OCI-LY1 (cell line): ENCODE results near the gene STAT3.

Experiments used
- EZH2 ChIP-seq: fragments of 200-600 bp; sonication (generic), shearing (Covaris generic); IDR thresholded peaks from 2 replicates; pipeline ENCODE4 v1.8.0; 2017; ENCODE audit warnings: borderline replicate concordance, mixed run types, mild to moderate bottlenecking, antibody characterized with exemption, low read length, moderate library complexity, mixed read lengths
- TF ChIP-seq, protein P1 (sequence below): fragments of 200-600 bp; sonication (generic), shearing (Covaris generic); IDR thresholded peaks from 2 replicates; pipeline ENCODE4 v1.5.1; 2017; ENCODE audit warnings: mild to moderate bottlenecking, antibody characterized with exemption, low read length, moderate library complexity, mixed read lengths

GRCh38 chr17:42411905-42412679 is 23.9 kb upstream of the STAT3 start:
- TF ChIP-seq, protein P1, sequence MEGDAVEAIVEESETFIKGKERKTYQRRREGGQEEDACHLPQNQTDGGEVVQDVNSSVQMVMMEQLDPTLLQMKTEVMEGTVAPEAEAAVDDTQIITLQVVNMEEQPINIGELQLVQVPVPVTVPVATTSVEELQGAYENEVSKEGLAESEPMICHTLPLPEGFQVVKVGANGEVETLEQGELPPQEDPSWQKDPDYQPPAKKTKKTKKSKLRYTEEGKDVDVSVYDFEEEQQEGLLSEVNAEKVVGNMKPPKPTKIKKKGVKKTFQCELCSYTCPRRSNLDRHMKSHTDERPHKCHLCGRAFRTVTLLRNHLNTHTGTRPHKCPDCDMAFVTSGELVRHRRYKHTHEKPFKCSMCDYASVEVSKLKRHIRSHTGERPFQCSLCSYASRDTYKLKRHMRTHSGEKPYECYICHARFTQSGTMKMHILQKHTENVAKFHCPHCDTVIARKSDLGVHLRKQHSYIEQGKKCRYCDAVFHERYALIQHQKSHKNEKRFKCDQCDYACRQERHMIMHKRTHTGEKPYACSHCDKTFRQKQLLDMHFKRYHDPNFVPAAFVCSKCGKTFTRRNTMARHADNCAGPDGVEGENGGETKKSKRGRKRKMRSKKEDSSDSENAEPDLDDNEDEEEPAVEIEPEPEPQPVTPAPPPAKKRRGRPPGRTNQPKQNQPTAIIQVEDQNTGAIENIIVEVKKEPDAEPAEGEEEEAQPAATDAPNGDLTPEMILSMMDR = no peak
- no peak for TF ChIP-seq EZH2
